Subcutaneous adipose tissue (tissue), 4 donors: ENCODE measurements around the gene SLC48A1. TPM values are rescaled to one million over a fixed set of nuclear protein-coding genes. Genes with fewer than 3 reads are reported as not detected.

Experiments
- CTCF ChIP-seq: fragments of 450-650 bp; IDR thresholded peaks from one replicate; pipeline ENCODE4 v1.5.1; 2016; ENCODE audit warnings: low read depth, mild to moderate bottlenecking, control low read depth, antibody characterized with exemption, moderate library complexity
- total RNA-seq, 4 donors: library from RNA; depleted of rRNA; stranded (reverse); fragments of >200 nt; gene quantifications; one replicate each; pipeline ENCODE4 v1.1.0, GENCODE V29; 2016

The SLC48A1 gene
- total RNA-seq, 4 donors from 2014 or later, result 18.9 to 38.4 (median 21.4) TPM

DNA sequence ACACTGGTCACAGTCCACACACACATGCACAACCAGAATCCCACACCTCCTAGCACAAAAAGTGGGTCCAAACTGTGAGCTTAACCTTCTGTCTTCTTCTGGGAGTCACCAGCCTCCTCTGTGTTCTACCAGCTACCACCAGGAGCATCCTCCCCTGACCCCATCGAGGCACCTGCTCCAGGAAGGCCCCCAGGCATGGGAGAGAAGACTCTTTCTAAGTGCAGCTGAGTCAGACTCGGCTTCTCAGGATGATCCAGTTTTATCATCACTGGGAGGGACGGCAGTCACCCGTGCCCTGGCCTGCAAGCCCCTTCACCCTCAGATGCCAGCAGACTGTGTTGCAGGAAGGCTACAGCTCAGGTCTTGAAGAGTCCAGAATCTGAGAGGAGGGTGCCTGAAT, 39.9 kb upstream of the SLC48A1 start:
- no peak for TF ChIP-seq CTCF

DNA sequence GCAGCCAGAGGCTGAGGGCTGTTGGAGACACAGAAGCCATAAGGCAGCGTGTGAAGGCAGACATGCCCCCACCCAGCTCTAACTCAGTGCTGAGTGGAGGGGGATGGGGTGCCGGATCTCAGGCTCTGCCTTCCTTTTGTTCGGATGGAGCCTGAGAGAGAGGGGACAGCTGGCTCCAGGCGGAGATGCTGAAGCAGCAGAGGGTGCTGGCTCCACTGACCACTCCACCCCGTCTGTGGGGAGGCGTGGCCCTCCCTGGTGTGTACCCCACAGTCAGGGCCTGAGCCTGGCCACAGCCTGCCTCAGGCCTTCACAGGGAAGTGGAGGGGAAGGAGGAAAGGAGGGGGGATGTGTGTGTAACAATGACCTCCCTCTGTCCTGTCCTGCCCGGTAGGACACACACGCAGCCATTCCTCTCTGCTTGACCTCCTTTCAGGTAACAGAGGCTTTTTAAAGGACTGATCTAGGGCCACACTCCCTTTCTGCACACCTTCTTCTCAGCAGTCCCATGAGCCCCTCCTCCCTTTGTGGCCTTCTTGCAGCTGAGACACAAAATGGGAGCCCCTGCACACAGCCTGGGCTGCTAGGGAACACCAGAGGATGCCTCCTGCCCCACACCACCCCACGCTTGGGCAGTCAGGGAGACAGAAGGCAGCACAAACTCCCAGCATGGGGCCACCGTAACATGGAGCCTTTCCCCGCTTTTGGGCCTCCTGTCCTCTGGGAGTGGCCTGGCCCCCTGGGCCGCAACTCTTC, 38.1 kb upstream of the SLC48A1 start:
- no peak for TF ChIP-seq CTCF

GRCh38 chr12:47735649-47736048, 37.4 kb upstream of the SLC48A1 start:
- TF ChIP-seq CTCF, result no peak

DNA sequence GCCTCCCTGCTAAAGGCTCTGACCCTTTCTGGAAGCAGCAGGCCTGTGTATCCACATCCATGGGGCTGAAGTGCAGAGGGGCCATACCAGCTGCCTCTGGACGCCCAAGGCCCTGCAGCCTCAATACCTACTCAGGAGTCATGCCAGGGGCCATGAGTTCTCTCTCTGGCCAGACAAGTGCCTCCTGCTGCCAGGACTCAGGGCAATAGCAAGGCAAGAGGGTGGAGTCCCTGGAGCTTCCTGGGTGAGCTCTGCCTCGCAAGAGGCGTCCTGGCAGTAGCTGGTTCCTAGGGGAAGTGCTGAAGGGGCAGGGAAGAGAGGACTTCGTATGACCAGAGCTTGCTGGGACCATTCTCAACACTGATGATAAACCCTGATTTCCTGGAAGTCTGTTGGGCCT, 36.8 kb upstream of the SLC48A1 start:
- TF ChIP-seq CTCF, result no peak

DNA sequence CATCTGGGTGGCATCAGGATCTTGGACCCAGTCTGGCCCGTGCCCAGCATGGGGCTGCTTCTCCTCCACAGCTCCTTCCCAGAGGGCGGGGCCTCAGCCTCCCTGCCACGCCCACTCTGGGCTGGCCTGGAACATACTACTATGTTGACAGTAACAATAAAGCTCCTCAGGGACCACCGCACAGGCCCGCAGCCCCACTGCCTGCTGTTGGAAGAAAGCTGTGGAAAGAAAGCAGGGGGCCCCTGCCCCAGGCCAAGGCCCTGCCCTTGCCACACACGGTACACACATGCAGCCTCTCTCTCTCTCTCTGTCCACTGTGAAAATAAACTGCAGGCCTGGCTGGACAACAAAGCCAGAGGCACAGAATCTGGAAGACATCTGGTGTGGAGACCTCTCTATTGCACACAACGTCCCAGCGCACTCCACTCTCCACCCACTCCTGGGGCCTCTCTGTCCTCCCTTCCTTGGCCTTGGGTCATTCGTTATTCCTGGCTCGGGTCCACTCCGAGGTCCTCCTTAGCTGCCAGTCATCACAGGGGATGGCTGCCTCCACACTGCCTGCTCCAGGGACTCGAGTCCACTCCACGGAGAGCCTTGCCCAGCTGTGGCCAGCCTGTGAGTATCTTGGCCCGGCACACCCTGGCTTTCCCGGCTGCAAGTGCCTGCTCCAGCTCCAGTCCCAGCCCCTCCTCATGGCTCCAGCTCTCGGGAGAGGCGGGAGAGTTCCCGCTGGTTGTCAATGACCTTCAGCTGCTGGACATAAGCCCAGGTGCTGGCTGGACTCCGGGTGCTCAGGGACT, 36.0 kb upstream of the SLC48A1 start:
- no peak for TF ChIP-seq CTCF

GRCh38 chr12:47737936-47738594, 35.0 kb upstream of the SLC48A1 start:
- no peak for TF ChIP-seq CTCF

- TF ChIP-seq CTCF, result no peak
Measured at GRCh38 chr12:47739297-47739696, 33.7 kb upstream of the SLC48A1 start.
